Adipose tissue (tissue), 3 donors: Measurements from ENCODE around the gene SKIC3. TPM values are rescaled to one million over a fixed set of nuclear protein-coding genes. Genes with fewer than 3 reads are reported as not detected.

ENCODE experiments used
- H3K27ac ChIP-seq: one replicate; pipeline ENCODE4 v1.5.1; 2013; ENCODE audit warnings: low read depth, low read length
- WGBS, 3 donors: extraction: QIAGEN DNeasy Blood & Tissue Kit; methylation state at CpG; one replicate each; pipeline ENCODE4 v1.1.7; 2013; 5-methylcytosine and 5-hydroxymethylcytosine counted together
- polyA plus RNA-seq, 3 donors: library from polyadenylated mRNA; stranded (reverse); fragments of 200-250 nt; gene quantifications; one replicate each; pipeline ENCODE4 v1.2.3, GENCODE V29; 2013
- donor health status: healthy with polysubstance abuse.
- donor health status: Bipolar disorder and iron deficiency.
- donor health status: healthy.

SKIC3 gene
- polyA plus RNA-seq, 3 donors, result 17.2 to 21.0 (median 20.0) TPM

DNA sequence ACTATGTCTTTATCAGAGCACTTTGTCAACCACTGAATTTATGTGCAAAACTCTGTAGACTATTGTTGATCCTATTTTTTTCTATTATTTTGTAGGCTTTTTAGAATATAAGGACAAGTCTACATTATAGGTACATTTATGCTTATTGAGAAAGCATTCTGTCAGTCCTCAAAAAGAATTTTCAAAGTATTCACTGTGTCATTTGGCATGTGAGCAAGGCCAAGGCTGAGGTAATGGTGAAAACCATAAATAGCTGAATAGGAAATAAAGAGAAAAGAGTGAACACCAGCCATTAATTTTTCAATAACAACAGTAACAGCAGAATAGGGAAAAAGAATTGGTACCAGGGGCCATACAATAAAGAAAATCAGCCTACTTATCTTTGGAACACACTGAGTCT is 21.0 kb downstream of the SKIC3 start:
- no peak overlapping the region for H3K27ac ChIP-seq

DNA sequence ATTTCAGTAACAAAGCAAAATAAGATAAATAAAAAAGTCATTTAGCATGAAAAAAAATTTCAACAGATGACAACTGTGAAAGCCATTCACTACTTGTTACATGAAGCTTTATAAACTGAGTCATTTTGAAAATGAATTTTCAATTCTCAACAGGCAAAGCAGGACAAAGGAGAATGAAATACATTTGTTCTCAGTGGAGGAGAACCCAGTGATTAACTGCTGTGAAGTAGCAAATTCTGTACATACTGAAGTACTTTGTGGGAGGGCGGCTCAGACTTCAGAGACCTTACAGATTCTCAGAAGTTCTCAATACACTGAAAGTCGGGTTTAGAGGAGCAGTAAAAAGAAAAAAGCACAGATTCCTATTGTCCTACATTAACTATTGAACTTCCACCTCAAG is 21.7 kb downstream of the SKIC3 start:
- 59 to 72% (median 68%) methylated on average over 2 of the region's 2 CpGs for WGBS, 3 donors
- no peak overlapping the region for H3K27ac ChIP-seq

DNA sequence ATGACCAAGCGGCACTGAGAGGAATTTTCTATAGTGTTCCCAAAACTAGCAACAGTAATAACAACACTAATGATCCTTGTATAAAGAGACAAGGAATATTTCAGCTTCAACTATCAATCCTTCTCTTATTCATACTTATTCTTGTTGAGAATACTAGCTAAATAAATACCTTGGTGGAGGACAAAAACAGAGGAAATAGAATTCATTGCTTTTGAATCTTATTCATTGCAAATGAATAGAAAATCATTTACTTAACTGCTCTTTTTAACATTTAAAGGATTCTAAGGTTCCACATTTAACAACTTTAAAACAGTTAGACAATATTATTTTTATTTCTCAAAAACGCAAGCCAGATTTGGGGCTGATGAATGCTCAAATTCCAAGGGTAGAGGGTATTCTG is 22.4 kb downstream of the SKIC3 start:
- WGBS, 3 donors, result 97 to 99% (median 97%) methylated on average over 2 of the region's 2 CpGs
- no peak overlapping the region for H3K27ac ChIP-seq

DNA sequence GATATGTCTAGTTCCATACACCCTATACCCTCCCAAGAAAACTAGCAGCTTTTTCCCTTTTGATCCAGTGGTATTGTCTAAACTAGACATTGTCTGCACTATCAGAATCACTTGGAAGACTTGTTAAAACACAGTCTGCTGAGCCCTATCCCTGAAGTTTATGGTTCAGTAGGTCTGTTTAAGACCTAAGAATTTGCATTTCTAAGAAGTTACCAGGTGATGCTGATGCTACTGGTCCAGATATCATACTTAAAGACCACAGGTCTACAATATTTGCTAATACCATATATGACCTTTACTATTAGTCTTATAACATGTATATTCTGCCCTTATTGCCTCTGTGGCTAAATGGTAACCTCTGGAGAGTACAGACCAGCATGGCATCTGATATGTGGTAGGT is 23.3 kb downstream of the SKIC3 start:
- no peak overlapping the region for H3K27ac ChIP-seq

DNA sequence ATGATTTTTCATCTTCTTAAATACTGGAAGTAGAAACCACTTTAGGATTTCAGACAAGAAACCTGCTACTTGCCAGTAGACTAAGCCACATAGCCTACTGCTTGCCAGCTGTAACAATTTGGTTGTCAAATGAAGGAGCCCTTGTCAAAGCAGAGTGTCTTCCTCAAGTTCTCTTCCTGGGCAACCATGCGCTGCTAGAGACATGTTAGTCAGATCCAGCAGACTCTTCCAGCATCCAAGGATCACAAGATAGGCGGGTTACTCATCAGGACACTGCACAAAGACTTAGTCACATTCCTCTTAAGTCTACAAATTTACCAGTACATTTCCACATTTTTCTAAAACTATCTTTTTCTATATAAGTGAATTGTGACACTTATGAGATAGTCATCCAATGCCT is 24.4 kb downstream of the SKIC3 start:
- WGBS, 3 donors, result 99 to 100% (median 99%) methylated on average over 2 of the region's 2 CpGs
- no peak overlapping the region for H3K27ac ChIP-seq

DNA sequence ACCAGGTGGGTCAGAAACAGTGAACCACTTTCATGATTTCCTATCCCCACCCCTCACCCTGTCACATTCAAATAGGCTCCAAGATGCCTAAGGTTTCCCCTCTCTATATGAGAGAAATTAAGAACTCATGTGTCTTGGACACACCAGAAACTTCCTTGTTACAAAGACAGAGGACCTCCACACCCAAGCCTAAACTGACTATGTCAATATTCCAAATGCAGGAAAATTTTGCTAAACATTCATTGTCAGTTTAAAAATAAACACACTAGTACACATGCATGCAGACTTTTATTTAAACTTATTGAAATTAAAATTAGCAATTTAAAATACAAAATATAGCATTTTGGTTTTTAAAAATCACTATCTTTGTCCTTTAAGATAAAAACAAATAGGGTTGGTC is 26.2 kb downstream of the SKIC3 start:
- no peak overlapping the region for H3K27ac ChIP-seq

DNA sequence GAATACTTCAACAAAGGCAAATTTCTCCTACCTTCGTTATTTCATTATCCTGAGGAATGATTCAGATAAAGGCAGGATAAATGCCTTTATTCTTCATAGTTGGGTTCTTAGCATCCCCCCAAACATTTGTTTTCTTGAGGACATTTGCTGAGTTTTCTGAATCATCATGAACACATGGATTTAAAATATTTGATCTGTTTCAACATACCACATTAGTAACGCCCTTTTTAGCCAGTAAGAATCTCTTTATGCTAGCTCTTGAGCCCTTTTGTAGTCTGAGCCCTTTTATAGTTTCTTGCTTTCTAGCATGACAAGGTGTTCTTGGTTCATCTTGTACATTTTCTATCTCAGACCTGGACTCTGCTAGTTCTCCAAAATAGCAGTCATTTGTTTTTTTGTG is 27.9 kb downstream of the SKIC3 start:
- 95 to 99% (median 99%) methylated on average over 2 of the region's 2 CpGs for WGBS, 3 donors

DNA sequence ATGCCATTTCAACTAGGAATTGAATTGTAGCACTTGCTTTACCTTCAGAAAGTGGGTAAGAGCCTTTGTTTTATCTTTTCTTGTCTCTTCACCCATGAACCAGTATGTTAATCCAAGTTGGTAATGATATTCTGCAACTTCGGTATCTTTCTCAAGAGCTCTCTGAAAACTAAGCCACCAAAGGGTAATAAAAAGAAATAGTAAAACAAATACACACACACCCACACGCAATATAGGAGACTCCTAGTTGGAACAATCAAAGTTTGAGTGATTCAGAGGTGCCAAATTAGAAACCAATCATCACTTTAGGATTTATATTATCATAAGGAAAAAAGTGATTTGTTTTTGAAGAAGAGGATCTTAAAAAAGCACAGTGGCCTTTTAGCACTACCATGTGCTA is 30.4 kb downstream of the SKIC3 start:
- WGBS, 3 donors, result 83 to 93% (median 84%) methylated on average over 2 of the region's 2 CpGs

More for the DNA sequence above, 27.9 kb downstream of the SKIC3 start:
- no peak overlapping the region for H3K27ac ChIP-seq

DNA sequence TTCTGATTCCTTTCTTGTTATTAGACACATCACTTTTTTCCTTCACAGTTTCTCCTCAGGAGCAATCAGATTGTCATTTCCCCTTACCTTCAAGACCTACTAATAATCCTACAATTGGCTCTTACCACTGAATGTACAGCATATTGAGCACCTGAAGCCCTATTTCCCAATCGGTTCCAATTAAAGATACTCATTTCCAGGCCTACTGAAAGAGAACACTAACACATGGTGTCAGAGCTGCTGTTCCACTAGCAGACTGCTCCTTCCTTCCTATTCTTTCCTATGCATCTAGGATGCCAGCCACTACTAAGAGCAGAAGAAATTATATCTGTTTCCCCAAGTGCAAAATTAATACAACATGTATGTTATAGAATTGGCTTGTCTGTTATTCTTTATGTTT is 34.6 kb downstream of the SKIC3 start:
- WGBS, 3 donors, result 81 to 94% (median 93%) methylated on average over 1 of the region's 1 CpG
- no peak overlapping the region for H3K27ac ChIP-seq

More for the DNA sequence above, 30.4 kb downstream of the SKIC3 start:
- no peak overlapping the region for H3K27ac ChIP-seq

DNA sequence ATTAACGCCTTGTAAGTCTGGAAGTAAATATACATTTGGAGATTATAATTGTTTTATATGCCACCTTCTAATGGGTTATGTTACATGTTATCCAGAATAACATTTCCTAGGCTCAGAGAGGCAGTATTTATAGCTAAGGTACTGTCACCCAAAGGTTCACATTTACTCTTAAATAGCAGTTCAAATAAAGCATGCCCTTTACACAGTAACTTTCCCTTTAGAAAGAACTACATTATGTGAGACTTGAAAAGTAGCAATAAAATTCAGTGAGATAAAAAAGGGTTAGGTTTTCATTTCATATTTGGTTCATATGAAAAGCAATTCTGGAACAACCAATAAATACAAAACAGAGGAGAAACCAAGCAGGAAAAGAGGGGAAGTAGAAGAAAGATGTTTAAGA is 35.1 kb downstream of the SKIC3 start:
- no peak overlapping the region for H3K27ac ChIP-seq
- 86 to 96% (median 95%) methylated on average over 1 of the region's 1 CpG for WGBS, 3 donors

DNA sequence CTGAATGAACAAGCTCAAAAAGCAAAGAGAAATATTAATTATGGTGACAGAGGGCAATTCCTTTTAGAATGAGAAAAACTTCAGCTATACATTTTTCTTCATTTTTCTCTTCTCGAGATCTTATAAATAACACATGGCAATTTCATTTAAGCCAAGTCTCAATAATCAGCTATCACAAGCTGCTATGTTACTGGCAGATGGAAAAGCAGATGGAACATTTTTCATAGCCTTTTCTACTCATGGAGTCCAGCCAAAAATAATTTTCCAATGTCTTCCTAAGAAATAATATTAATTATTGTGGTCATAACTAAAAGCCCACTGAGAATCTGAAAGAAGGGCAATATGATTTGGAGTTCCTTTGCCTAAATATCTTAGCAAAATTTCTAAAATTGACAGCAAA is 35.6 kb downstream of the SKIC3 start:
- H3K27ac ChIP-seq, result no peak overlapping the region
- 93 to 97% (median 94%) methylated on average over 1 of the region's 1 CpG for WGBS, 3 donors

DNA sequence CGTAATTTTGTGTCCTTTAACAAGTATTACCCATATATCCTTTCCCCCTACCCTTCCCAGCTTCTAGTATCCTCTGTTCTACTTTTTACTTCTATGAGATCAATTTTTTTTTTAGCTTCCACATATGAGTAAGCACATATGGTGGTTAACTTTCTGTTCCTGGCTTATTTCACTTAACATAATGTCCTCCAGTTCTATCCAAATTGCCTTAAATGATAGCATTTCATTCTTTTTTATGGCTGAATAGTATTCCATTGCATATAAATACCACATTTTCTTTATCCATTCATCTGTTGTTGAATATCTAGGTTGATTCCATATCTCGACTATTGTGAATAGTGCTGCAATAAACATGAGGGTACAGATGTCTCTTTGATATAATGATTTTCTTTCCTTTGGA is 36.4 kb downstream of the SKIC3 start:
- no peak overlapping the region for H3K27ac ChIP-seq
- WGBS, 3 donors, result 97 to 100% (median 99%) methylated on average over 2 of the region's 2 CpGs

DNA sequence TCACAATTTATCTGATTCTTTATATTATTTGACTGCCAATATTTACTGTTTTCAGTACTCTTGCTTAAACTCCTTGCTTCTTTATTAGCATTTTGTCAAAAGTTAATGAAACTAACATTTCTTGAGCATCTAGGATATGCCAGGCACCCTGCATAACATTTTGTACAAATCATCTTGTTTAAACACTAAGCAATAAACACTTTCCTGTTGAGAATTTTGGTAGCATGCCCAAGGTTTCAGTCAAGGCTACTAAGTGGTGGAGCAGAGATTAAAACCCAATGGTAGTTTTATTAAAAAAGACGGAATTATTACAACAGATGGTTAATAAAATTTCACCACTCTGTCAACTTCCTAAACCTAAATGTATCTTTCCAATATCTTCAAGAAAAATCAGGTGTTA is 43.2 kb downstream of the SKIC3 start:
- no peak overlapping the region for H3K27ac ChIP-seq
- WGBS, 3 donors, result 55 to 96% (median 90%) methylated on average over 1 of the region's 1 CpG

DNA sequence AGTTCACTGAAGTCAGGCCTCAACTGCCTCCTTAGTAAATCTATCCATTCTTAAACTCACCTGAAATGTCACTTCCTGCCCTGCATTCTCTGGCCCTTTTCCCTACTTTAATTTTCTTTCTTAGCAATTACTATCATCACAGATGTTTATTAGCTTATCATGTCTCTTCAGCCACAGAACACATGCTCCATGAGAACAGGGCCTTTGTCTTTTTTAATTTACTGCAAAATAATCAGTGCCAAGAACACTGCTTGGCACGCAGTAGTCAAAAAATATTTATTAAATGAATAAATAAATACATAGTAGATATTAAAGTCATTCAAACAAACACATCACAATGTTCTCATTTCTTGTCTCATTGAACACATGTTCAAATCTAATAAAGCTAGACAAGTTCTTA is 46.2 kb downstream of the SKIC3 start:
- no peak overlapping the region for H3K27ac ChIP-seq
- 57 to 76% (median 71%) methylated on average over 1 of the region's 1 CpG for WGBS, 3 donors

Other genes starting within 250 kb of the SKIC3 start
- gene FAM81B, start 163.6 kb downstream of the SKIC3 start, polyA plus RNA-seq, result under 1 TPM in 1 of 3 donors, not detected in 2; 0.15 TPM
- 1 to 10 TPM; 1.3 to 4.1 (median 1.9) TPM for gene ARSK, start 124 bp upstream of the SKIC3 start, polyA plus RNA-seq
- 1 to 10 TPM in 1 of 3 donors, under 1 TPM in 1, not detected in 1; 0.25 to 5.5 TPM for gene GPR150, start 65.1 kb upstream of the SKIC3 start, polyA plus RNA-seq
- gene RFESD, start 91.8 kb upstream of the SKIC3 start, polyA plus RNA-seq, result 1 to 10 TPM; 1.0 to 4.4 (median 2.1) TPM
- 1 to 10 TPM in 1 of 3 donors, under 1 TPM in 2; 0.59 to 7.0 (median 0.67) TPM for gene SPATA9, start 128.0 kb upstream of the SKIC3 start, polyA plus RNA-seq
- gene RHOBTB3, start 176.4 kb upstream of the SKIC3 start, polyA plus RNA-seq, result 10 to 100 TPM; 75.1 to 81.4 (median 77.9) TPM